SK-N-SH (cell line): ENCODE measurements around the gene P2RX1. TPM values are rescaled to one million over a fixed set of nuclear protein-coding genes. Genes with fewer than 3 reads are reported as not detected.

Experiments used
- CTCF ChIA-PET: fragments of 300-600, 350-600 bp; formaldehyde crosslinking; extraction: SDS; loops from one replicate; lab custom pipeline; 2021; lab: Yijun Ruan, JAX
- POLR2A ChIA-PET: fragments of 350-600 bp; sonication (Branson Sonifier 250); formaldehyde crosslinking; extraction: SDS; loops from one replicate; lab custom pipeline; 2020; ENCODE audit warnings: antibody characterized with exemption, inconsistent platforms; lab: Yijun Ruan, JAX
- DNase-seq: peaks from one replicate; pipeline ENCODE4 v3.0.0; 2012
- H2AFZ ChIP-seq: fragments of 200-600 bp; sonication (generic); 2 replicates; pipeline ENCODE4 v1.8.1; 2016; ENCODE audit warnings: antibody characterized with exemption, mild to moderate bottlenecking, low read depth
- H3F3A ChIP-seq: fragments of 200-600 bp; sonication (generic); replicated peaks from 2 replicates; pipeline ENCODE3; 2016; ENCODE audit warnings: antibody characterized with exemption, mild to moderate bottlenecking; ENCODE audit not compliant: insufficient read depth
- H3K27ac ChIP-seq, 2 experiments: fragments of 200-500 bp in 1 of 2; fragments of 200-600 bp in 1 of 2; sonication (Bioruptor generic) in 1 of 2; sonication (generic), shearing (Covaris generic) in 1 of 2; 2 replicates each; pipeline versions ENCODE4 v1.5.1 to v1.6.1; 2014 to 2016; ENCODE audit warnings: low read depth in 2 of 2, inconsistent platforms in 1 of 2, low read length in 1 of 2, mild to moderate bottlenecking in 1 of 2, mixed read lengths in 1 of 2
- H3K27me3 ChIP-seq: fragments of 200-600 bp; sonication (generic), shearing (Covaris generic); 2 replicates; pipeline ENCODE4 v1.6.1; 2016; ENCODE audit warnings: mixed run types; ENCODE audit not compliant: insufficient read depth
- H3K36me3 ChIP-seq, 2 experiments: fragments of 200-500 bp in 1 of 2; fragments of 200-600 bp in 1 of 2; sonication (Bioruptor generic) in 1 of 2; sonication (generic) in 1 of 2; replicated peaks in 1 of 2; 2 replicates each; pipeline versions ENCODE3 to v1.5.1; 2014 to 2016; ENCODE audit warnings: low read length in 1 of 2, mild to moderate bottlenecking in 1 of 2; ENCODE audit not compliant: insufficient read depth in 2 of 2, control insufficient read depth in 1 of 2
- H3K4me1 ChIP-seq, 2 experiments: fragments of 200-500 bp in 1 of 2; fragments of 200-600 bp in 1 of 2; sonication (Bioruptor generic) in 1 of 2; sonication (generic), shearing (Covaris generic) in 1 of 2; 2 replicates each; pipeline versions ENCODE4 v1.5.1 to v1.6.1; 2014 to 2016; ENCODE audit warnings: low read depth in 1 of 2, low read length in 1 of 2, mixed run types in 1 of 2; ENCODE audit not compliant: insufficient read depth in 2 of 2, control insufficient read depth in 1 of 2
- H3K4me2 ChIP-seq: fragments of 200-600 bp; sonication (generic), shearing (Covaris generic); 2 replicates; pipeline ENCODE4 v1.6.1; 2017; ENCODE audit warnings: mixed run types
- H3K4me3 ChIP-seq, 2 experiments: fragments of 200-500 bp in 1 of 2; fragments of 200-600 bp in 1 of 2; sonication (Bioruptor generic) in 1 of 2; sonication (generic), shearing (Covaris generic) in 1 of 2; 2 replicates each; pipeline versions ENCODE4 v1.5.1 to v1.8.1; 2014 to 2016; ENCODE audit warnings: low read depth in 2 of 2, inconsistent platforms in 1 of 2, low read length in 1 of 2, mild to moderate bottlenecking in 1 of 2, mixed read lengths in 1 of 2, moderate library complexity in 1 of 2
- H3K79me2 ChIP-seq: fragments of 200-600 bp; sonication (generic); 2 replicates; pipeline ENCODE4 v1.8.1; 2017; ENCODE audit warnings: mild to moderate bottlenecking; ENCODE audit not compliant: insufficient read depth
- H3K9ac ChIP-seq: fragments of 200-600 bp; sonication (generic); 2 replicates; pipeline ENCODE4 v1.6.1; 2017; ENCODE audit warnings: mixed run types
- H3K9me2 ChIP-seq: fragments of 200-600 bp; sonication (generic); 2 replicates; pipeline ENCODE4 v1.6.1; 2017; ENCODE audit warnings: mixed run types
- H3K9me3 ChIP-seq: fragments of 200-600 bp; sonication (generic); 2 replicates; pipeline ENCODE4 v1.6.1; 2017; ENCODE audit warnings: mixed run types, mild to moderate bottlenecking, moderate library complexity
- H4K20me1 ChIP-seq: fragments of 200-600 bp; sonication (generic); 2 replicates; pipeline ENCODE4 v1.6.1; 2017; ENCODE audit warnings: mild to moderate bottlenecking, mixed run types; ENCODE audit not compliant: insufficient read depth
- CTCF ChIP-seq: fragments of 200-600 bp; sonication (generic); IDR thresholded peaks from 2 replicates; pipeline ENCODE4 v1.6.1; 2017; ENCODE audit warnings: antibody characterized with exemption, mild to moderate bottlenecking, moderate library complexity
- FOXM1 ChIP-seq: IDR thresholded peaks from 2 replicates; pipeline ENCODE4 v1.4.0; 2012; ENCODE audit warnings: low read depth, mild to moderate bottlenecking
- JUND ChIP-seq: IDR thresholded peaks from 2 replicates; pipeline ENCODE4 v1.4.0; 2012
- MAX ChIP-seq: IDR thresholded peaks from 2 replicates; pipeline ENCODE4 v1.4.0; 2012; ENCODE audit warnings: low read depth
- PBX3 ChIP-seq: IDR thresholded peaks from 2 replicates; pipeline ENCODE4; 2012
- RAD21 ChIP-seq: IDR thresholded peaks from 2 replicates; pipeline ENCODE4 v1.6.1; 2012; ENCODE audit warnings: mild to moderate bottlenecking, low read length
- RCOR1 ChIP-seq: fragments of 150-350 bp; IDR thresholded peaks from 2 replicates; pipeline ENCODE4 v1.6.1; 2017; ENCODE audit warnings: antibody characterized with exemption, low read length
- SMC3 ChIP-seq: IDR thresholded peaks from 2 replicates; pipeline ENCODE4 v1.6.1; 2012; ENCODE audit warnings: low read depth, low read length, improper control_type of control experiment
- YY1 ChIP-seq: IDR thresholded peaks from 2 replicates; pipeline ENCODE4 v1.4.0; 2012; ENCODE audit warnings: low read depth, mild to moderate bottlenecking
- WGBS: methylation state at CpG from one replicate; pipeline ENCODE4 v1.1.6; 2017; ENCODE audit warnings: low lambda C conversion rate; 5-methylcytosine and 5-hydroxymethylcytosine counted together
- polyA plus RNA-seq, 3 experiments: library from polyadenylated mRNA; depleted of rRNA; stranded (reverse); fragments of >200 nt; gene quantifications; 2 replicates each; pipeline ENCODE4 v1.2.3, GENCODE V29; 2012

The P2RX1 gene
- polyA plus RNA-seq, 1 of the 3 experiments (the other 2 are of a cell fraction): not detected

GRCh38 chr17:3935825-3936355 lies 19.6 kb upstream of the P2RX1 start:
- TF ChIP-seq YY1 (no peak), RCOR1 (no peak), FOXM1 (no peak), JUND (no peak; the same call in 1 of the 2 replicates), MAX (0 out of 2 replicates have a peak, but pooled peaks have one; percentile 12)
- TF ChIP-seq, all 33 proteins: peak for 1
- Histone ChIP-seq H3K4me1 (no peaks in the 10 kb centered on the region), H3K9ac (no peak overlapping the region), H3K9me2 (no peaks in the 10 kb centered on the region), H3K9me3 (no peaks in the 10 kb centered on the region), H3K36me3 (no peaks in the 10 kb centered on the region), H3K4me2 (no peak overlapping the region), H3F3A (no peaks in the 10 kb centered on the region), H2AFZ (no peak overlapping the region), H4K20me1 (no peaks in the 10 kb centered on the region), H3K79me2 (no peaks in the 10 kb centered on the region), H3K27me3 (no peaks in the 10 kb centered on the region), H3K4me3 (no peak overlapping the region), H3K27ac (no peak overlapping the region)
- ChIA-PET CTCF (interaction anchor here (1.3 to 1.6 kb wide), 3 partner anchors 12 to 32 kb away, joined by 3 to 8 read pairs (median 5); no protein-coding TSS in a partner anchor), POLR2A (no interaction called here)
- 78% methylated on average over 5 of the region's 9 CpGs for WGBS
- DNase-seq: no peak

- H3K36me3 ChIP-seq: no peaks in the 10 kb centered on the region
- peak; percentile 75 for DNase-seq
- no peaks in the 10 kb centered on the region for H3K27me3 ChIP-seq
- 70% methylated on average over 6 of the region's 10 CpGs for WGBS
- H3K4me2 ChIP-seq: no peak overlapping the region
- ChIA-PET POLR2A (no interaction called here), CTCF (interaction anchor here (0.5 to 1.9 kb wide), 10 partner anchors 13 to 144 kb away, joined by 3 to 14 read pairs (median 3); no protein-coding TSS in a partner anchor)
- H3K4me1 ChIP-seq: no peaks in the 10 kb centered on the region
- H3K27ac ChIP-seq: no peak overlapping the region
- no peak overlapping the region for H3K4me3 ChIP-seq
- no peaks in the 10 kb centered on the region for H3K9me3 ChIP-seq
- no peaks in the 10 kb centered on the region for H4K20me1 ChIP-seq
- no peak overlapping the region for H3K9ac ChIP-seq
- no peaks in the 10 kb centered on the region for H3K79me2 ChIP-seq
- H3F3A ChIP-seq: no peaks in the 10 kb centered on the region
- H3K9me2 ChIP-seq: no peaks in the 10 kb centered on the region
- TF ChIP-seq CTCF: peak; percentile 43
- no peak for TF ChIP-seq PBX3
- TF ChIP-seq RAD21: peak; percentile 74
- TF ChIP-seq SMC3: peak; percentile 58; the same call in 1 of the 2 replicates
- H2AFZ ChIP-seq: no peak overlapping the region
Observed at GRCh38 chr17:3935140-3935542, 18.9 kb upstream of the P2RX1 start.
